Natural killer cell treated with Interleukin-12 subunit alpha and Interleukin-12 subunit beta and Interleukin-15 and Interleukin-18, amount 100 ng/mL, for 72 hours (primary cell): ENCODE data around the gene CD52. TPM values are rescaled to one million over a fixed set of nuclear protein-coding genes. Genes with fewer than 3 reads are reported as not detected.

Experiments
- ATAC-seq, 2 donors: fragments of 150-1000 bp; cut with Tn5 transposase in 1 of 2; sonication (Bioruptor Pico), chemical (Tn5 transposase) in 1 of 2; 2 replicates each; pipeline ENCODE4 v1.10.0; 2021
- DNase-seq: peaks from one replicate; pipeline ENCODE4 v3.0.0; 2022; ENCODE audit warnings: low spot score
- H3K27ac Mint-ChIP-seq, 2 donors: 1 replicate in 1 of 2; 2 replicates in 1 of 2; pipeline ENCODE4 v1.8.0; 2022; ENCODE audit warnings: mixed read lengths in 2 of 2, mild to moderate bottlenecking in 1 of 2, moderate library complexity in 1 of 2
- H3K27me3 Mint-ChIP-seq, 2 donors: 1 replicate in 1 of 2; 2 replicates in 1 of 2; pipeline ENCODE4 v1.8.0; 2022; ENCODE audit warnings: mixed read lengths in 2 of 2
- H3K36me3 Mint-ChIP-seq: one replicate; pipeline ENCODE4 v1.8.0; 2022; ENCODE audit warnings: mixed read lengths
- H3K4me1 Mint-ChIP-seq, 2 donors: 1 replicate in 1 of 2; 2 replicates in 1 of 2; pipeline ENCODE4 v1.8.0; 2022; ENCODE audit warnings: low read depth in 2 of 2, mixed read lengths in 2 of 2, mild to moderate bottlenecking in 1 of 2
- H3K4me3 Mint-ChIP-seq: one replicate; pipeline ENCODE4 v1.8.0; 2022; ENCODE audit warnings: mixed read lengths
- H3K9me3 Mint-ChIP-seq: 2 replicates; pipeline ENCODE4 v1.8.0; 2022; ENCODE audit warnings: mixed read lengths
- total RNA-seq, 2 donors: library from RNA; stranded (reverse); gene quantifications; one replicate each; pipeline ENCODE4 v1.2.3, GENCODE V29; 2022

Gene CD52
- total RNA-seq, 2 donors from 2014 or later = 8.1 to 17.2 TPM

DNA sequence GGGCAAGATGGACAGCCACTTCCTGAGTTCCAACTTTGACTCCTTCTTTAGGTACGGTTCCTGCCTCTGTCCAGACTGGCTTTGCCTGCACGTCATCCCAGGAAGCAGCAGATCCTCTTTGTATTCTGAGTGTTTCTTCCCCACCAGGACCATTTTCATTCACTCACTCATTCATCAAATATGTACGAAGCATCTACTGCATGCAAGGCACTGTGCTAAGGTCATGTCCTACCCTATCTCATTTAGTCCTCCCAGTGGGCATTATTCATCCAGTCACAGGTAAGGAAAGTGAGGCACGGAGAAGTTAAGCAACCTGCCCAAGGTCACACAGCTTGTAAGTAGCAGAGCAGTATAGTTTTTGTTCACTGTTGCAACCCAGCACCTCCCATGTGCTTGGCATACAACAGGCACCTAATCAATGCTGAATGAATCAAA, 22.3 kb downstream of the CD52 start:
- no peak overlapping the region for H3K4me3 Mint-ChIP-seq
- ATAC-seq = no peak
- H3K27me3 Mint-ChIP-seq = peaks cover 0 to 3% of the 10 kb centered on the region in 2 donors
- H3K4me1 Mint-ChIP-seq = peaks cover 4 to 8% of the 10 kb centered on the region in 2 donors
- DNase-seq = no peak
- no peaks in the 10 kb centered on the region for H3K9me3 Mint-ChIP-seq
- H3K36me3 Mint-ChIP-seq = no peaks in the 10 kb centered on the region
- no peak overlapping the region for H3K27ac Mint-ChIP-seq

DNA sequence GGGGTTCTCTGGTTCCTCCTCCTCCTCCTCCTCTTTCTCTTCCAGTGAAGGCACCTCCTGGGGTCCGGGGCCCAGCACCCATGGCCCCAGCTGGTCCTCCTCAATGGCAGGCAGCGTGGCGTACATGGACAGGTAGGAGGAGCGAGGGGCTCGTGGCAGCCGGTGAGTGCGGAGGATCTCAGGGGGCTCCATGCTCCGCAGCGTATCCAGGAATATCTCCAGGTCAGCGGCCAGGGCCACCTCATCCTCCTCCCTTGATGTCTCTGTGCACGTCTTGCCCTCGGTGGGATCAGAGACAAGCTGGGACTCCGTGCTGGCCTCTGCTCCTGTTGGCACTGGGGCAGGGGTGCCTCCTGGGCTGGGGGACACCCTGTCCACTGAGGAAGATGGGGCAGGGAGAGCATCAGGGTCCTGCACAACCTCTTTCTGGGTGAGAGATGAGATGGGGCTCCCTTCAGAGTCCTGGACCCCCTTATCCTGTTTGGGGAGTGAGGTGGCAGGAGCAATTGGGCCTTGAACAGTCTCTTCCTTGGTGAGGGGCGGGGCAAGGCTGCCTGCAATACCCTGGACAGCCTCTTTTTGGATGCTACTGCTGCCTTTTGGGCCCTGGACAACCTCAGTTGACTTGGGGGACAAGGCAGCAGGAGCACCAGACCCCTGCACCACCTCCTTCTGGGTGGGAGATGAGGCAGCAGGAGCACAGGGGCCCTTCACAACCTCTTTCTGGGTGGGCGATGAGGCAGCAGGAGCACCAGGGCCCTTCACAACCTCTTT, 26.6 kb downstream of the CD52 start:
- ATAC-seq = no peak
- DNase-seq = no peak
- peaks cover 0 to 4% of the 10 kb centered on the region in 2 donors for H3K27me3 Mint-ChIP-seq
- no peaks in the 10 kb centered on the region for H3K36me3 Mint-ChIP-seq
- H3K27ac Mint-ChIP-seq = no peak overlapping the region
- H3K4me1 Mint-ChIP-seq = no peaks in the 10 kb centered on the region
- no peaks in the 10 kb centered on the region for H3K9me3 Mint-ChIP-seq
- H3K4me3 Mint-ChIP-seq = no peak overlapping the region

DNA sequence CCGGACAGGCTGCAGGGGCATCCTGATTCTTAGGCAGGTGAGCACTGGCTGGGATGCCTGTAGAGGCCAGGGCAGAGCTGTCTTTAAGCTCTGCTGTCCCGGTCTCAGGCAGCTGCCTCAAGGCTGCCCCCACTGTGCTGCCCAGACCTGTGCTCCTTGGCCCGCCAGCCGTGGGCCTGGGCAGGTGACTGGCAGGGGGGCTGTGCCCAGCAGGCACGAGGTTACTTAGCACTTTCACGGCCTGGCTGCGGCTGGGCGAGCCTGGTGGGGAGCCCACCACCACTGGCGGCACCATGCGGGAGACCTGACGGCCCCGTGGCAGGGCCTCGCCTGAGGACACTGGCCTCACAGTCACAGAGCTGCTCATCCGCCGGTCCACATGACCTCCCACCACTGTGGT, 28.0 kb downstream of the CD52 start:
- Mint-ChIP-seq H3K27me3 (peaks cover 0 to 6% of the 10 kb centered on the region in 2 donors), H3K27ac (no peak overlapping the region), H3K4me1 (no peaks in the 10 kb centered on the region), H3K4me3 (no peak overlapping the region), H3K9me3 (no peaks in the 10 kb centered on the region), H3K36me3 (no peaks in the 10 kb centered on the region)
- DNase-seq (no peak), ATAC-seq (peak in 1 of 2 donors; percentile 36)

DNA sequence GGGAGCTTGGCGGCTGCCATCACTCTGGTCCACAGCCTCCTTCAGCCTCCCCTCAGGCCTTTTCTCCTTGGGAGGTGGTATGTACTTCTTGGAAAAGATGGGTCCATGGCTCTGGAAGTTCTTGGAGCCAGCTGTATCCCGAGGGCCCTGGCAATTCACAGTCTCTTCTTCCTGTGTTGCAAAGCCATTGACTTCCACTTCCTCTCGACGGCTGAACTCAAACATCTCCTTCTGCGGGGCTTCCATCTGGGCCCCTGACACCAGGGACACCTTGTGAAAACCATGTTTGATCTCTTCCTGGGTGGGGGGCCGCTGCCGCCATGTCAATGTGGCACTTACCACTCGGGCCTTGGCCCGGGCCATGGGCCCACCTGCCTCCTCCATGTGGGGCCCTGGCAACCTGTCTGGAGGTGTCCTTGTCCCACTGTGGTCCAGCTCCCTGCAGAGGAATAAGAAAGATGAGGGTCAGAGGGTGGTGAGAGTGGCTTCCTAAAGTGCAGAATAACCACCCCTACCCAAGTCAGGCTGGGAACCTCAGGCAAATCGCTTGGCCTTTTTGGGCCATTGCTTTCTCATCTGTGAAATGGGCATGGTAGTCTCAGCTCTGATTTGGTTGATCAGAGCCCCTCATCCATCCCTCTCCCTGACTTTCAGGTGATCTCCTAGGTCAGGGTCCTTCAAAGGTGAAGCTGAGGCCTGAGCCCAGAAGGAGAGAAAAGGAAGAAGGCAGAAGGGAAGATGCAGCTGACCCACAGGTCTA, 28.7 kb downstream of the CD52 start:
- H3K9me3 Mint-ChIP-seq = no peaks in the 10 kb centered on the region
- no peak overlapping the region for H3K4me3 Mint-ChIP-seq
- ATAC-seq (no peak), DNase-seq (no peak)
- H3K27me3 Mint-ChIP-seq = peaks cover 0 to 9% of the 10 kb centered on the region in 2 donors
- H3K4me1 Mint-ChIP-seq = no peaks in the 10 kb centered on the region
- H3K36me3 Mint-ChIP-seq = no peaks in the 10 kb centered on the region
- no peak overlapping the region for H3K27ac Mint-ChIP-seq

DNA sequence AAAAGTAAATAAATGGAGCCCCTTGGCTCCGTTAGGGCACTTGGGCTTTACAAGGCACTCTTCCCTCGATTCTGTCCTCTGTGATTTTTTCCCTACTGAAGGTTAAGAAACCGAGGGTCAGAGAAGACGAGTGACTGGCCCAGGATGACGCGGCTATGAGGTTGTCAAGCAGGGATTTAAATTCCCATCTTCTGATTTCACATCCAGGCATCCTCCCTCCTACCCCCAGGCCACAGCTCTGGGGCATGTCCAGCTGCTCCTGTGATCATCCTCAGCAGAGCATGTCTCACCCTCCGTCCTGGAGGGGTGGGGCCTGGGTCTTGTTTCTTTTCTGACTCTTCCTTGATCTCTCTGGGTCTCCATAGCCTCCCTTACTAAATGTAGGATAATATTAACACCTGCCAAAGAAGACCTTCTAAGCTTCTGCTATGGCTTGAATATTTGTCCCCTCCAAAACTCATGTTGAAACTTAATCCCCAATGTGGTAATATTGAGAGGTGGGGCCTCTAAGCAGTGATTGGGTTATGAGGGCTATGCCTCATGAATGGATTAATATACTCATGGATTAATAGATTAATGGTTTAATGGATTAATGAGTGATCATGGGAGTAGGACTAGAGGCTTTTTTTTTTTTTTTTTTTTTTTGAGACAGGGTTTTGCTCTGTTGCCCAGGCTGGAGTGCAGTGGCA, 31.6 kb downstream of the CD52 start:
- ATAC-seq (no peak), DNase-seq (no peak)
- Mint-ChIP-seq H3K4me3 (no peak overlapping the region), H3K36me3 (no peaks in the 10 kb centered on the region), H3K9me3 (no peaks in the 10 kb centered on the region), H3K27me3 (peaks cover 7 to 8% of the 10 kb centered on the region in 2 donors), H3K27ac (no peak overlapping the region), H3K4me1 (no peaks in the 10 kb centered on the region)

DNA sequence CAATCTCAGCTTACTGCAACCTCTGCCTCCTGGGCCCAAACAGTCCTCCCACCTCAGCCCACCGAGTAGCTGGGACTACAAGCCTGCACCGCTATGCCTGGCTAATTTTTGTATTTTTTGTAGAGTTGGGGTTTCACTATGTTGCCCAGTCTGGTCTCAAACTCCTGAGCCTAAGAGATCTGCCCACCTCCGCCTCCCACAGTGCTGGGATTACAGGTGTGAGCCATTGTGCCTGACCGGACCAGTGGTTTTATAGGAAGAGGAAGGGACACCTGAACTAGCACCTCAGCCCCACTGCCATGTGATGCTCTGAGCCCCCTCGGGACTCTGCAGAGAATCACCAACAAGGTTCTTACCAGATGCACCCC, 32.1 kb downstream of the CD52 start:
- Mint-ChIP-seq H3K4me3 (no peak overlapping the region), H3K36me3 (no peaks in the 10 kb centered on the region), H3K27ac (no peak overlapping the region), H3K27me3 (peaks cover 7 to 8% of the 10 kb centered on the region in 2 donors), H3K9me3 (no peaks in the 10 kb centered on the region), H3K4me1 (no peaks in the 10 kb centered on the region)
- ATAC-seq = no peak
- no peak for DNase-seq

DNA sequence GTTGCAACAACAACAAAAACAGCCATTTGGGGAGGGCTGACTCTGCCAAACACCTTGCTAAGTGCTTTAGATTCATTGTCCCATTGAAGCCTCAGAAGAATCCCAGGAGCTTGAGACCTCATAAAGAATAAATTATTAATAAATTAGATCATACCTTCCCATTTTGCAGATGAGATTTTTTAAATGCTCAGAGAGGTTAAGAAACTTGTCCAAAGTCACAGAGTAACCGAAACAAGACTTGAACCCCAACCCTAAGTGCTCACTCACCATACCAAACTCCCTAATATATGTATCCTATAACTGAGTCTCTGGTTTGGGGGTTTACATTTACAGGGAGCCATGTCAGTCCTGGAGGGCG, 32.6 kb downstream of the CD52 start:
- no peak overlapping the region for H3K4me3 Mint-ChIP-seq

DNA sequence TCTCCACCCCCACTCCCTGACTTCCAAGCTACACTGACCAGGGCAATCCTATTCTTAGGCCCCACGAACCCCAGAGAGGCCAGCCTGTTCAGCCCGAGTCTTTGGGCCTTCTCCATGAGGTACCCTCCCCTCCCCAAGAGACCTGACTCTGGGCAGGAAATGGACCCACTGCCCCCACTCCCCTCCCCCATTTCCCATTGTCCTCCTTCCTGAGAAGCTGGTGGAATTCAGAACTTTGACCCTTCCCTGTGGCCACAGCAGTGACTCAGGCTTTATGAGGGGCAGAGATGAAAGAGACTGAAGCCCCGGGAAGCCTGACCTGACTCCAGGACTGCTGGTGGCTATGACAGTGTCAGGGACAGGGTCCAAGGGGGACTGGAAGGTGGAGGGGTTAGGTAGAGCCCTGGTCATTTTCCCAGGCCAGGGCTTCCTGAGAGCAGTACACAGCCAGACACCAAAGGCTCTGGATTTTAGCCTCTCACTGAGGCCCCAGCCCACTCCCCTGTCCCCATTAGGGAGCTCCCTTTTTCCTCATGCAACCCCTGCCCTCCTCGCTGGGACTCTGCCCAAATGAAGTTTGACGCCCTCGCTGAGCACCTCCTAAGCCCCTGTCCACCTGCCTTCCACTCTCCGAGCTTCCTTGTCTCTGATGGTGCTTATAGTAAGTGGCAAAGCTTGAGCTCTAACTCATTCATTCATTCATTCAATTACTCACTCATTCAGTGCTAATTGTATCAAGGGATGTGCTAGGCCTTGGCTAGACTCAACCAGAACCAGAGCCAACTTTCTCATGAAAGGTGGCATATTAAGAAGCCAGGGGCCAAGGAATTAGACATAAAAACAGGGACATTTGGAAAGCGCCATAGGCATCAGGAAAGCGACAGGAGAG, 33.2 kb downstream of the CD52 start:
- DNase-seq = no peak
- H3K4me1 Mint-ChIP-seq = peaks cover 5 to 6% of the 10 kb centered on the region in 2 donors
- H3K27me3 Mint-ChIP-seq = peaks cover 7 to 12% of the 10 kb centered on the region in 2 donors
- no peak for ATAC-seq
- no peaks in the 10 kb centered on the region for H3K9me3 Mint-ChIP-seq
- H3K4me3 Mint-ChIP-seq = no peak overlapping the region
- H3K36me3 Mint-ChIP-seq = no peaks in the 10 kb centered on the region
- H3K27ac Mint-ChIP-seq = no peak overlapping the region

More for the DNA sequence above, 32.6 kb downstream of the CD52 start:
- no peaks in the 10 kb centered on the region for H3K4me1 Mint-ChIP-seq
- peaks cover 7 to 8% of the 10 kb centered on the region in 2 donors for H3K27me3 Mint-ChIP-seq
- no peaks in the 10 kb centered on the region for H3K36me3 Mint-ChIP-seq
- H3K27ac Mint-ChIP-seq = no peak overlapping the region
- DNase-seq (no peak), ATAC-seq (no peak)
- no peaks in the 10 kb centered on the region for H3K9me3 Mint-ChIP-seq

DNA sequence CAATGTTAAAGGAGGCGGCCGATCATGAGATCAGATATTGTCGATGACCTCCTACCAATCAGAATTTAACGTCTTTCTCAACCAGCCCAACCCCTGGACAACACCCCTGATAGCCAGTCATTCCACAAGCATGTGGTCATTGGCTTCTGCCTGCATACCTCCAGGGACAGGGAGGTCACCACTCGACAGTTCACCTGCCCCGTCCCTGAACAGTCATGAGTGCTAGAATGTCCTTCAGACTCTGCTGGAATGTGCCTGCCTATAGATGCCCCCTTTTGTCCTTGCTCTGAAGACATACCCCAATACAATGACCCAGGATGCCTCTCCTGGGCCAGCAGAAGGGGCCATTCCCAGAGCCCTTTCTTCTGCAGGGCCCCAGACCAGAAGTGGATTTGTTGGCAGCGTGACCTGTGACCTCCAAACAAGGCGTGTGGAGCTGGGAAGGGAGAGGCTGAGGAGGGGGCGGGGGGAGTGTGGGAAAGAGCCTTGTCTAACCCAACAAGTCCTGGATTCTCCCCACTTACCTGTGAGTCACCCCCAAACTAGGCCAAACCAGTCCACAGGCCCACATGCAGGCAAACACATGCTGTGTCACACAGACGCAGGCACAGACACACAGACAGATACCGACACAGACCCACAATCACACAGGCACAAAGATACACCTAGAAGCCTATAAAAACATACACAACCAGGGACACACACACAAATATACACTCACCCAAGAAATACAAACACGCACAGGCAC, 34.0 kb downstream of the CD52 start:
- Mint-ChIP-seq H3K27me3 (peaks cover 7 to 13% of the 10 kb centered on the region in 2 donors), H3K36me3 (no peaks in the 10 kb centered on the region), H3K9me3 (no peaks in the 10 kb centered on the region), H3K4me3 (no peak overlapping the region), H3K27ac (no peak overlapping the region), H3K4me1 (peaks cover 5 to 6% of the 10 kb centered on the region in 2 donors)
- ATAC-seq (no peak), DNase-seq (no peak)

DNA sequence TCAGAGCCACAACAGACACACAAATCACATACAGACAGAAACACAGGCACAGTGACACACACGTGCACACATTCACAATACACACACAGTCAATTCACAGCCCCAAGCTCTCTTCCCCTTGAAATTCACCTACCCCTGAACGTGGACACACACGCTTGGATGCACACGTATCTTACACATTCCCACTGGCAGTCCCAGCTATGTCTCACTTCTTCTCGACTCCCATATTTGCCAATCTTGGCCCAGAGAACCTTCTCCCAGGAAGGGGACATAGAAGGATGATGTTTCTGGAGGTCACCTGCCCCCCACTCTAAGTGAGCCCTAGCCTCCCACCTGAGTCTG, 34.6 kb downstream of the CD52 start:
- ATAC-seq = no peak
- Mint-ChIP-seq H3K27ac (no peak overlapping the region), H3K36me3 (no peaks in the 10 kb centered on the region), H3K4me3 (no peak overlapping the region), H3K27me3 (peaks cover 7 to 15% of the 10 kb centered on the region in 2 donors), H3K4me1 (peaks cover 5 to 6% of the 10 kb centered on the region in 2 donors), H3K9me3 (no peaks in the 10 kb centered on the region)
- no peak for DNase-seq

DNA sequence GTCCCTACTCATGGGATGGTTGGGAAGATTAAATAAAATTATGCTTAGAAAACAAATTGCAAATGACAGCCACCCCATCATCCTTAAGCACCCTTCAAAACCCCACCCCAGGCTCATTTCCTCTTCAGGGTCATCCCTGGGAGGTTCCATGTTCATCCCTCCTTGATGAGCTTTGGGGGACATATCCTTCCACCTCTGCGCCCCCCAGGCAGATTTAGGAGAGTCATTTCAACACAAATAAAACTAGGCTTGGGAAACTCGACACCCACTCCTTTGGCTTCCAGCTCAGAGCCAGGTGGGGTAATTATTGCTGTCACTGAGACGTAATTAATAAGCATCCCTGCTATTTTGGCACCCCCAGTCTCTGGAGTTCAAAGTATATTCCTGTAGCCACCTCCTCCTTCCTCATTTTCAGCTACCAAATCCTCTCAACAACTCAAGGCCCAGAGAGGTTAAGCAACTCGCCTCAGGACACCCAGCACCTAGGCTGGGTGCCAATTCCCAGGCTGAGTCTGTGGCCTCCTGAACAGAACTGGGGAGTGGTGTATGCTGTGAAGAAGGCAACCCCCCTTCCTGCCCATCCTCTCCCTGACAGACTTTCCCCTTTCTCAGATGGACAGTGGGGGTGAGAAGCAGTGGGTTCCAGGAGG, 35.6 kb downstream of the CD52 start:
- H3K27ac Mint-ChIP-seq = no peak overlapping the region
- no peak overlapping the region for H3K4me3 Mint-ChIP-seq
- H3K4me1 Mint-ChIP-seq = peaks cover 5 to 6% of the 10 kb centered on the region in 2 donors
- peaks cover 8 to 18% of the 10 kb centered on the region in 2 donors for H3K27me3 Mint-ChIP-seq
- ATAC-seq (no peak), DNase-seq (no peak)
- no peaks in the 10 kb centered on the region for H3K9me3 Mint-ChIP-seq
- no peaks in the 10 kb centered on the region for H3K36me3 Mint-ChIP-seq

DNA sequence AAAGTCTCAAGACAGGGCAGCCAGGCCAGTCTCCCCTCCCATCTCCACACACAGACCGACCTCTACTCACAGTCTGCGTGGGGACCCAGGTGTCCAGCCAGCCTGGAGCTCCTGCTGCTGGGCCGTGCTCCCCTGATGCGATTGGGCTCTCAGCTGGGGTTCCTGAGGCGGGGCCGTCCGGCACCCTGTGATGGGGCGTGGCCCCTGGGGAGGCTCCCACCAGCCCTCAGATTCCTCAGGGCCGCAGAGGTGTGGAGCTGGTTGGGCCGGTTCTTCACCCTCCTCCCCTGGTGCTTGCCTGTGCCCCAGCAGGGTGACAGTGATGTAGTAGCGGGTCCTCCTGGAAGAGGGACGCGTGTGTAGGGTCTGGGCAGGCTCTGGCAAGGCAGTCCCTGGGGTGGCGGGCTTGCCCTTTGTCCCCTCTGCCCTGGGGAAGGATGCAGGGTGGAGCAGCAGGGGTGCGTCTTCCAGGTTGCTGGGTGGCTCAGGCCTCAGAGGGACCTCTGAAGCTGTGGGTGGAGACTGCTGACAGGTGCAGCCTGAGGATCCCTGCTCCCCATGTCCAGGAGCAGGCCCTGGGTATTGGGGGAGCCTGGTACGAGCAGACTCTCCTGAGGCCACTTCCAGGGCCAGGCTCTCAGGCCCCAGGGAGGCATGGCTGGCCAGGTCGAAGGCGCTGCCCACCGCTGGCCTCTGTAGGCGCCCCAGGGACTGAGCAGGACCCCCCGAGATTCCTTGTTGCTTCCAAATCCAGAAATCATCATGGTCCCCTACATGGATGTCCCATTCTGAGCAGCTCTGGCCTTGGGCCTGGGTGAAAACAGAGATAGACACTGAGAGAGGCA, 36.4 kb downstream of the CD52 start, which contains the start of gene CRYBG2:
TSS of gene CRYBG2 (minus strand) at position 155 of the 845 bp plus-strand sequence. CDS start 7,473 bp downstream, outside the sequence.
- no peaks in the 10 kb centered on the region for H3K36me3 Mint-ChIP-seq
- no peak within 1 kb of the TSS for H3K4me3 Mint-ChIP-seq
- DNase-seq (no peak), ATAC-seq (no peak)
- H3K27ac Mint-ChIP-seq = no peak within 1 kb of the TSS
- peaks cover 16 to 25% of the 10 kb centered on the region in 2 donors for H3K27me3 Mint-ChIP-seq
- peaks cover 13% of the 10 kb centered on the region in 2 donors for H3K4me1 Mint-ChIP-seq
- H3K9me3 Mint-ChIP-seq = no peaks in the 10 kb centered on the region
